Measurements from ENCODE around the gene HOXD4.

The HOXD4 gene

DNA sequence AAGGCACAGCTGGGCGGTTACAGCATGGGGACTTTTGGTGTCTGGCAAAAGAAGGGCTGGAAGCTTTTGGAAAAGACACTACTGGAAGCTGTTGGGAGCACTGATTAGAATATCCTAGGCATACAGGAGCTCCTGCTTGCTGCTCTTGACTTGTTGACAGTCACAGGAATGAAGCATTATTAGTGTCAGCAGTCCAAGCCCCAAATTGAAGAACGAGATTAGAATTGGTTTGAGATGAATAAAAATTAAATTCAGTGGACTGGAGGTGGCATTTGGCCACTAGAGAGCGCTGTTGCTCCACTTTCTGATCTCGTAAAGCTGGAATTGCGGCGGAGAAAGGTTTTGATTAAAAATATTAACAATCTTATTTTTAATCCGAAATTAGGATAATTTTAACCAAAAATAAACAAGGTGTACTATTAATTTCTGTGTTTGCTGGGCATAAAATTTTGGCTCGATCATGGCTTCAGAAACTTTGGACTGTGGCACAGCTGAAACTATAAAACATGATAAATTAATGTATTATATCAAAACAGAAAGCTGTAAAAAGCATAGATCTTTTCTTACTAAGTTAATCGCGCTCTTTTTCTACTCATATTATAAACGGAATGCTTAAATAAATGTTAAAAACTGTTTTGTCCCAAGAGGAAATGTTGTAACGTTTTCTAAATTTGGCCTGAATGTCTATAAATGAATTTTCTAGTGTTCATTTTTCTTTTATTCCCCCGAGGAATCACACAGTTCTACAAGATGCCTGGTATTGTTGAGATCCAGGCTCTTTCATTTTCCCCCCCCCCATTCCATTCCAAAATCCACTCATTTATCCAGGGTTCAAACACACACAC is 24.2 kb upstream of the HOXD4 start:
- Histone ChIP-seq H3K4me1 (ENCODE audit: control insufficient read depth, low read length) (no peaks in the 10 kb centered on the region), H3K79me2 (ENCODE audit: control insufficient read depth, low read length) (no peaks in the 10 kb centered on the region), H3K4me2 (ENCODE audit: low read length) (no peak overlapping the region), H3K27ac (ENCODE audit: low read depth, low read length) (no peak overlapping the region), H4K20me1 (ENCODE audit: control insufficient read depth, insufficient read depth, low read depth, low read length) (no peaks in the 10 kb centered on the region), H3K4me3 (ENCODE audit: low read length) (no peak overlapping the region), H3K9me2 (replicated peaks; ENCODE audit: control insufficient read depth, low read length) (no peaks in the 10 kb centered on the region), H3K9me3 (ENCODE audit: control insufficient read depth, insufficient read depth, low read length) (no peaks in the 10 kb centered on the region), H3K36me3 (ENCODE audit: control insufficient read depth, low read length) (no peaks in the 10 kb centered on the region), H3F3A (ENCODE audit: control insufficient read depth, insufficient read depth) (no peaks in the 10 kb centered on the region), H3K27me3 (ENCODE audit: control insufficient read depth, low read length) (peaks cover 11% of the 10 kb centered on the region; the same call in 1 of the 2 replicates)
- TF ChIP-seq, protein P1, sequence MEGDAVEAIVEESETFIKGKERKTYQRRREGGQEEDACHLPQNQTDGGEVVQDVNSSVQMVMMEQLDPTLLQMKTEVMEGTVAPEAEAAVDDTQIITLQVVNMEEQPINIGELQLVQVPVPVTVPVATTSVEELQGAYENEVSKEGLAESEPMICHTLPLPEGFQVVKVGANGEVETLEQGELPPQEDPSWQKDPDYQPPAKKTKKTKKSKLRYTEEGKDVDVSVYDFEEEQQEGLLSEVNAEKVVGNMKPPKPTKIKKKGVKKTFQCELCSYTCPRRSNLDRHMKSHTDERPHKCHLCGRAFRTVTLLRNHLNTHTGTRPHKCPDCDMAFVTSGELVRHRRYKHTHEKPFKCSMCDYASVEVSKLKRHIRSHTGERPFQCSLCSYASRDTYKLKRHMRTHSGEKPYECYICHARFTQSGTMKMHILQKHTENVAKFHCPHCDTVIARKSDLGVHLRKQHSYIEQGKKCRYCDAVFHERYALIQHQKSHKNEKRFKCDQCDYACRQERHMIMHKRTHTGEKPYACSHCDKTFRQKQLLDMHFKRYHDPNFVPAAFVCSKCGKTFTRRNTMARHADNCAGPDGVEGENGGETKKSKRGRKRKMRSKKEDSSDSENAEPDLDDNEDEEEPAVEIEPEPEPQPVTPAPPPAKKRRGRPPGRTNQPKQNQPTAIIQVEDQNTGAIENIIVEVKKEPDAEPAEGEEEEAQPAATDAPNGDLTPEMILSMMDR (IDR thresholded peaks at IDR 0.05; ENCODE audit: low read depth, low read length, poor library complexity, severe bottlenecking) = peak; percentile 83
- TF ChIP-seq EZH2phosphoT487 (IDR thresholded peaks at IDR 0.05; ENCODE audit: borderline replicate concordance, low read length) = no peak

DNA sequence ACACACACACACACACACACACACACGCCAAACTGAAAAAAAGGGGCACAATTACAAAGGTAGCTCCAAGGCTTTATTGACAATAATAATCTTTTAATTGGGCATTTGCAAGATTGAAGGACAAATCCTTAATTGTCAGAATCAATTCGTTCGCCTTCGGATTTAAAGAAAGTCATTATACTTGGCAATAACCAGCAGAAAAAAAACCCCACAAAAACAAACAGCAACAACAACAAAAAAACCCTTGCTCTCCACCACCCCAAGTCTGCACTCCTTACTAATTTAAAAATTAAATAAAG is 23.6 kb upstream of the HOXD4 start:
- Histone ChIP-seq H3K9me3 (ENCODE audit: control insufficient read depth, insufficient read depth, low read length) (no peaks in the 10 kb centered on the region), H3K36me3 (ENCODE audit: control insufficient read depth, low read length) (no peaks in the 10 kb centered on the region), H3K9me2 (replicated peaks; ENCODE audit: control insufficient read depth, low read length) (no peaks in the 10 kb centered on the region), H3F3A (ENCODE audit: control insufficient read depth, insufficient read depth) (no peaks in the 10 kb centered on the region), H3K4me2 (ENCODE audit: low read length) (no peak overlapping the region), H3K79me2 (ENCODE audit: control insufficient read depth, low read length) (no peaks in the 10 kb centered on the region), H3K27me3 (ENCODE audit: control insufficient read depth, low read length) (peaks cover 11% of the 10 kb centered on the region; the same call in 1 of the 2 replicates), H4K20me1 (ENCODE audit: control insufficient read depth, insufficient read depth, low read depth, low read length) (no peaks in the 10 kb centered on the region), H3K27ac (ENCODE audit: low read depth, low read length) (no peak overlapping the region), H3K4me1 (ENCODE audit: control insufficient read depth, low read length) (no peaks in the 10 kb centered on the region), H3K4me3 (ENCODE audit: low read length) (no peak overlapping the region)
- no peak for TF ChIP-seq EZH2phosphoT487 (IDR thresholded peaks at IDR 0.05; ENCODE audit: borderline replicate concordance, low read length)
- TF ChIP-seq, protein P1 (IDR thresholded peaks at IDR 0.05; ENCODE audit: low read depth, low read length, poor library complexity, severe bottlenecking) = no peak

DNA sequence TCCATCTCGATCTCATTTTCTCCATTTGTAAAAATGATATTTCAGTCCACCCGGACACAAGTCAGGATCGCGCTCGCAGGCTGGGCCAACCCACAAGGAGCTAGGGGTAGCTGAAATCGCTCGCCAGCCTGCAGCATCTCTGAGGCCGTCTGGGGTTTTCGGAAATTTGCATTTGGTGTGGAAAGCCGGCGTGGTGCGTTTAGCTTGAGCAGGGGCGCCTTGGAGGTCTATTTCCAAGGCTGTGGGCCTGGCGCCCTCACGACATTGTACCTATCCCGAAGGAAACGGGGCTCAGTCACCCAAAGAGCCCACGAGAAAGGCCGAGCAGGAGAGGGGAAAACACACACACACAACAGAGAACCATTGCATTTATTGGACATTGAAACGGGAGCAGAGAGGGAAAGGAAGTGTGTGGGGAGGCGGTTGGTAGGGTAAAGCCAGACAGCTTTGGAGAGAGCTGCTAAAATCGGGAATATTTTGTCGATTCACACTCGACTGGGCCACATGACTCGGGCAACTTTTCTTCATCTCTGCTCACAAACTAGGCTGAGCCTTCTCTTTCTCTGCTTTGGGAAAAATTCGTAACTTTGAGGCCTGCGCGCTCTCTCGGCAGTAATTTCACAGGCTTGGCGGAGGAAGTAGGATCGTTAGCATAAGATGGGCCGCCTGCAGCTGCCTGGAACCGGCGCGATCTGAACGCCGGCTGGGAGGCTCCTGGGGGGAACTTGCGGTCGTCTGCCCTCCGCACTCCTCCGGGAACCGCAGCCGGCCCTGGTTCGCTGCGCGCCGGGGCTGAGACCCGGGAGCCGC is 23.0 kb upstream of the HOXD4 start:
- TF ChIP-seq EZH2phosphoT487 (IDR thresholded peaks at IDR 0.05; ENCODE audit: borderline replicate concordance, low read length) = no peak
- TF ChIP-seq, protein P1 (IDR thresholded peaks at IDR 0.05; ENCODE audit: low read depth, low read length, poor library complexity, severe bottlenecking) = no peak
- Histone ChIP-seq H4K20me1 (ENCODE audit: control insufficient read depth, insufficient read depth, low read depth, low read length) (no peaks in the 10 kb centered on the region), H3K27me3 (ENCODE audit: control insufficient read depth, low read length) (peaks cover 11% of the 10 kb centered on the region; the same call in 1 of the 2 replicates), H3F3A (ENCODE audit: control insufficient read depth, insufficient read depth) (no peaks in the 10 kb centered on the region), H3K4me1 (ENCODE audit: control insufficient read depth, low read length) (no peaks in the 10 kb centered on the region), H3K4me2 (ENCODE audit: low read length) (no peak overlapping the region), H3K9me3 (ENCODE audit: control insufficient read depth, insufficient read depth, low read length) (no peaks in the 10 kb centered on the region), H3K27ac (ENCODE audit: low read depth, low read length) (no peak overlapping the region), H3K9me2 (replicated peaks; ENCODE audit: control insufficient read depth, low read length) (no peaks in the 10 kb centered on the region), H3K4me3 (ENCODE audit: low read length) (no peak overlapping the region), H3K36me3 (ENCODE audit: control insufficient read depth, low read length) (no peaks in the 10 kb centered on the region), H3K79me2 (ENCODE audit: control insufficient read depth, low read length) (no peaks in the 10 kb centered on the region)
